Stimulated activated CD4-positive, alpha-beta T cell treated with anti-CD3 and anti-CD28 coated beads, Interleukin-1b, Interleukin-23, amount 100 ng/mL, for 4 hours (primary cell): Measurements from ENCODE around the gene OTOG.

Experiments
- DNase-seq, 2 donors: peaks; one replicate each; pipeline ENCODE4 v3.0.0-alpha.2; 2020; ENCODE audit warnings: low read depth in 2 of 2

Gene OTOG

GRCh38 chr11:17650127-17650911 lies 103.3 kb downstream of the OTOG start:
- no peak for DNase-seq

GRCh38 chr11:17651061-17651460 lies 104.0 kb downstream of the OTOG start:
- no peak for DNase-seq

GRCh38 chr11:17651681-17652080 lies 104.6 kb downstream of the OTOG start:
- no peak for DNase-seq

- no peak for DNase-seq
Observed at GRCh38 chr11:17652556-17652955, 105.5 kb downstream of the OTOG start.

- no peak for DNase-seq
Observed at GRCh38 chr11:17653611-17654010, 106.6 kb downstream of the OTOG start.

- DNase-seq: no peak
Observed at GRCh38 chr11:17655682-17656081, 108.6 kb downstream of the OTOG start.

- DNase-seq: no peak
Observed at GRCh38 chr11:17658211-17658610, 111.2 kb downstream of the OTOG start.

GRCh38 chr11:17668166-17668565 lies 121.1 kb downstream of the OTOG start:
- DNase-seq: no peak

- no peak for DNase-seq
Observed at GRCh38 chr11:17672469-17672868, 125.4 kb downstream of the OTOG start.

- no peak for DNase-seq
Observed at GRCh38 chr11:17673951-17674350, 126.9 kb downstream of the OTOG start.

- DNase-seq: no peak
Observed at GRCh38 chr11:17682848-17683247, 135.8 kb downstream of the OTOG start.

- DNase-seq: no peak
Observed at GRCh38 chr11:17683377-17684161, 136.5 kb downstream of the OTOG start.

- no peak for DNase-seq
Observed at GRCh38 chr11:17684550-17684949, 137.5 kb downstream of the OTOG start.

GRCh38 chr11:17686231-17686980 lies 139.3 kb downstream of the OTOG start:
- no peak for DNase-seq

- DNase-seq: no peak
Observed at GRCh38 chr11:17687946-17688670, 141.0 kb downstream of the OTOG start.

GRCh38 chr11:17691550-17691949 lies 144.5 kb downstream of the OTOG start:
- no peak for DNase-seq

- no peak for DNase-seq
Observed at GRCh38 chr11:17691976-17692375, 144.9 kb downstream of the OTOG start.

- DNase-seq: no peak
Observed at GRCh38 chr11:17692931-17693330, 145.9 kb downstream of the OTOG start.

- DNase-seq: no peak
Observed at GRCh38 chr11:17693531-17693930, 146.5 kb downstream of the OTOG start.

GRCh38 chr11:17694494-17695110 lies 147.5 kb downstream of the OTOG start:
- DNase-seq: no peak
